Measurements from ENCODE around the gene ADAMTS17.
"Not testable (repeated sequence)": the region's sequence is repeated elsewhere in the genome, so short reads cannot be mapped to it uniquely, and the experiment has no call there.

The ADAMTS17 gene

DNA sequence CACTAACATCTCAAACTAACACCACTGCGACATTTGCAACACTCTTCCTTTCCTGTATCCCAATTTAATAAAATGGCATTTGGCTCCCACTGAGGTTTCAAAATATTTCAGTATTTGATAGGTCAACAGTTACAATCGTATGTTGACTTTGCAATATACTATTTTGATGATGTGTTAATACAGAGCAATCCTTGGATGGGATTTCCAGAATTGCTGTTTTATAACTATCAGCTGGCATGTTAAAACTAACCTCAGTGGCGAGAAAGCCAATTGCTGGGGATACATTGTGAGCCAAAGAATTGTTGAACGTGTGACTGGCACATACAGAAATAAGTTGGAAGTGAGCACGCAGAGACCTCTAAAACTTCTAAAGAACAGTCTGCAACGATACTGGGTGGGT, 382.4 kb downstream of the ADAMTS17 start:
- DNase-seq, result no peak

DNA sequence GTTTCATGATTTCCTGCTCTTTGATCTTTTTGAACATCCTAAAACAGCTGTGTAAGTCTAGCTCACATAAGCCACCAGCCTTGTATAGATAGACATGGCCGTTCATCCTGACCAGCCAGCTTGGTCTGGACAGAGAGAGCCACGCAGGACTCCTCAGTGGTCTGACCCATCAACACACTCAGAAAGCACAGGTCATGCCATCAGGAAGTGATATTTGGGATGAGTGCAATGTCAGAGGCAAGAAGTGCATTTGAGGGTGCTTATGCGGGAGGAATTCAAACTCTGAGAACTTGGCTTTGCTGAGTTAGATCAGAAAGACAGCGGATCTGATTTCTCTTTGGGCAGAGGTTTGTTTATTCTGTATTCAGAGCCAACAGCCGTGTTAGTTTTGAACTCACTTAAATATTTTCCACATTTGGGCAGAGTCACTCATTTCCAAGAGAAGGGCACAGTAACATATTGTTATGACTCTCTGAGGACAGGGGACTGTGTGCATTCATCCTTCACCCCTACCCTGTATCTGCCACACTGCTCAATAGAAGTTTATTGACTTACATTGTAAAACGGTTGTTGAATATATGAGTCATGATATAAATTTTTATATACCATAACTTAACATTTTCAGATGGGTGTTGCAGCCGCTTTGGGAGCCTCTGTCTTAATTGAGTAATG, 383.2 kb downstream of the ADAMTS17 start:
- no peak for DNase-seq

DNA sequence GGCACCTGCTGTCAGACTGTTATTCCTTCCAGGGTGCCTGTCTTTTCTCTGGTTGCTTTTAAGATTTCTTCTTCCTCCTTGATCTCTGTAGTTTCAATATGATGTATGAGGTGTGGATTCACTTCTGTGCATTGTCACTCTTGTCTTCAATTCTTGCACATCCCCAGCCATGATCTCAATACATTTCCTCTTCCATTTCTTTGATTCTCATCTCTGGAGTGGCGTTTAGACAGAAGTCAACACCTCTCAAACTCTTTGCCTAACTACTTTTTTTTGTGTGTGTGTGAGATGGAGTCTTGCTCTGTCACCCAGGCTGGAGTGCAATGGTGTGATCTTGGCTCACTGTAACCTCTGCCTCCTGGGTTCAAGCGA, 384.1 kb downstream of the ADAMTS17 start:
- no peak for DNase-seq

DNA sequence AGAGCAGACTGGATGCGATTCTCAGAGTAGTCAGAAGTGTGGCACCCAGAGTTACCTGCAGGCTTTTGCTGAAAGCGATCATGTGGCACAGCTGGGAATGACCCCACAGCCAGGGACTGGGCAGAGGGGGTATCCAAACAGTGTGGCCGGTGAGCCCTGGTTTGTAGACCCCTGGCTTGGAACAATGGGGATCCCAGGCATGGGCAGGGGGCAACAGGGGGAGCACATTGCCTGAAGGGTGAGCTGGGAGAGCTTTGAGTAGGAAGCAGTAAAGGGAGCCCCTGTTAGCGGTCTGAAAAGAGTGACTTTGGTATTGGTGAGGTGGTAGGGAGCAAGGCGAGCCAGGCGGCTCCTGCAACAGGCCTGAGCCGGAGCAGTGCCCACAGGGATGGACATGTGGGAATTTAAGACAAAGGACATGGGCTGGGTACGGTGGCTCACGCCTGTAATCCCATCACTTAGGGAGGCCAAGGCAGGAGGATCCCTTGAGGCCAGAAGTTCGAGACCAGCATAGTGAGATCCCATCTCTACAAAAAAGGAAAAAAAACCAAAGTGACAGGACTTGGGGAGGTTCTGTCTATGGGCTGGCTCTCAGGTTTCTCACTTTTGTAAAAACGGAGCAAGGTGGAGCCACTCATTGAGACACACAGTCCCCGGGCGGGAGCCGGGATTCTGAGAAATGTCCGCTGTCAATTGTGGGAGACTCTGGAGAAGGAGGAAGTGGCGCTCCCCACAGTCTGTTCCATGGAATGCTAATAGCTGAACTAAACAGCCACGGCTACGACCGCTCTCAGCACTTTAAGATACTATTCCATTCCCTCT, 384.7 kb downstream of the ADAMTS17 start:
- DNase-seq, result no peak

DNA sequence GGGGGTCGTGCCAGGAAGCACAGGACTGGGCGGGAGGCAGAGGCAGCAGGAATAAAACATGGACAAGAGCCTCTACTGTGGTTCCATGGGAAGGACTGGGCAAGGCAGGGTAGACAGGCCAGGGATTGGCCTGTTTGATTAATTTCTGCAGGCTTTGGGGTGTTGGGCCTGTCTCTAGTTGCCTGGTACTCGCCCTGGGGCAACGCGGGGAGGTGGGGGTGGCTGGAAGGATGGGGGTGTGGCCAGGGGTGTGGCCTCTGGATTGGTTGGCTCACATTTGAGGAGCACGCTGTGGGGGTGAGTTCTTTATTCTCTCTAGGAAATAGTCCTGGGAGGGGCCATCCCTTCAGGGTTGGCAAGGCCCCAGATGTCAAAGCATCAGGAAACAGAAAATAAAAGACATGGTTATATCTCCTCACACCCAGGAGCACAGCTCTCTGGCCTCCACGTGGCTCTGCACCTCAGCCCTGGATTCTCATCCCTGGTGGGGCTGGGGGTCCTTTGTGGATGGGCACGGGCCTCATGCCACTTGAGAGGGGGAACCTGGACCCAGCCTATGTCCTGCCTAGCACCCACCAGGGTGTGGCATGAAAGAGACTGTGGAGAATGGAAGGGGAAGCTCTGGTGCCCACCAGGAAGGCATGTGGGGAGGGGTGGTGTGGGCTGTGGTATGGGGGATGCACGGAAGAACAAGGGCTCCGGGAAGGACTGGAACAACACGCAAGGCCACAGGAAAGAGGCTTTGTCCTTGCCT, 385.6 kb downstream of the ADAMTS17 start:
- DNase-seq, result no peak

DNA sequence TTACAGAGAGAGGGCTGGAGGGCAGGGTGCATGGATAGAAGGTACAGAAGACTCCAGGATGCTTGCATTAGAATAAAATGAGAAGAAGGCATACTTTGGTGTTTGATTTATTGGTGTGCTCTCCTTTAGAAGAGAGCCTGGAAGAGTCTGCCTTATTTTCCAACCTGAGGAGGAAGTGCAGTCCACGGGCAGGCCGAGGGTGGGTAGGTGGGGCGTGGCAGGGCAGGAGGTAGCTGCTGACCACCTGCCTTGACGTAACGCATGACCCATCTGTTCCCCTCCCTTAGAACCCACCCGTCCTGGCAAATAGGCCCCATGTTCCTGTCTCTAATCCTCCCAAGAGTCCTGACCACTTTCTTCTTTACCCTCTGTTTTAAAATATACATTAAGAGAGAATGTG, 386.2 kb downstream of the ADAMTS17 start:
- no peak for DNase-seq

DNA sequence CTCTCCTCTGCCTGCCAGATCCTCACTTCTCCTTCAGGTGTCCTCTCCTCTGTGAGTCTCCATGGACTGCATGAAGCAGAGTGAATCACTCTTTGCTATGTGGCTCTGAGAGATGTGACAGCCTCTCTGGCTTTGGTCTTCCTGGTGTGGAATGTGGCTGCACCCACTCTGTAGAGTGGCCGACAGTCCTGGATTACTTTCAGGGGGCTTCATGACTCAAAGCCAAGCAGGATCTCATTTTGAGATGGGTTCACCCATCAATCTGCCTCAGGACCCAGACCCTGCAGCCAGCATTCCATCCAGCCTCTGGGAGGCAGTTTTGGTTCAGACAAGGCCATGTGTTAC, 386.6 kb downstream of the ADAMTS17 start:
- DNase-seq, result no peak

DNA sequence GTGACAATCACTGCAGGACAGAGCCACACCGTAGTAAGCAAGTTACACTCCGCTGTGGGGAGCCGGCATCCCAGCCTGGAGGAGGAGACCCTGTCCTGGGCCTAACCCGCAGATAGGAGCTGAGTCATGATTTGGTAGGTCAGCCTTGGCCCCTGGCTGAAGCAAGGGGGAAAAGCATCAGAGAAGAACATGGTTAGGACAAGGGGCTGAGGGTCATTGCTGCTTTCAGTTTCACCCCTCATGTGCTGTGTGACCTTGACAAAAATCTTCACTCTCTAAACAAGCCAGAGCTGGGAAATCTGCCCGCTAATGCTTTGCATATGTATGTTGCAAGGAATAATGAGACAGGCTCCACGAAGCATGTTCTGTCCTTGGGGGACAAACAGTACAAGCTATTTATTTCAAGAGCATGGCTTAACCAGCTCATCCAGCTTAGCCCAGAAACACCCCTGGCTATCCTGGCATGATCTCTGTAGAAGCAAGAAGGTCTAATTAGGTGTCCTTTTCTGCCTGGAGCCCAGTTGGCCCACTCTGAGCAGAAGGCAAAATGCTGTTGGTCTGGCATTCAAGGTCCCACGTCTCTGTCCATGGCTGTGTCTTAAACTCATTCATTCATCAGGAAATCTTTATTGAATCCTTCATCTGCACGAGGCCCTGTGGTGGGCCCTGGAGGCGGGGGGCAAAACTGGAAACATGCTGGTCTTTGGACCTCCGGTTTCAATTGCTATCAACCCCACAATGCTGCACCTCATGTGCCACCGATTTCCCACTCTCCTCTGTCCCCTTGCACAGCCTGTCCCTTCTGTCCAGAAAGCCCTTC, 387.2 kb downstream of the ADAMTS17 start:
- no peak for DNase-seq

DNA sequence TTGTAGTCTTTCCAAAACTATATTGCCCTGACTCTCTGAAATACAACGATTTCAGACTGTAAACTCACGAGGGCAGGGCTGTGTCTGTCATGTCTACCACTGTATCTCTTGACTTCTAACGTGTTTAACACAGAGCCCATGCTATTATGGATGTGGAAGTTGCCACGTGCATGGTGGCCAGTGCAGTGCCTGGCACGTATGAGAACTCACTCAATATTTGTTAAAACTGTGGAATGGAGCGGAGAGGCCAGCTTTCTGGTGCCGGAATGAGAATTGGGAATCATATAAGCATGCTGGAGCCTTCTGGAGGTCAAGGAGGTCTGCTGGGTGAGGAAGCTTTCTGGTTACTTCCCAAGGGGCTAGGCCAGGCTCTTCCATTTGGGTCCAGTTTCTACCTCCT, 387.9 kb downstream of the ADAMTS17 start:
- DNase-seq, result no peak

DNA sequence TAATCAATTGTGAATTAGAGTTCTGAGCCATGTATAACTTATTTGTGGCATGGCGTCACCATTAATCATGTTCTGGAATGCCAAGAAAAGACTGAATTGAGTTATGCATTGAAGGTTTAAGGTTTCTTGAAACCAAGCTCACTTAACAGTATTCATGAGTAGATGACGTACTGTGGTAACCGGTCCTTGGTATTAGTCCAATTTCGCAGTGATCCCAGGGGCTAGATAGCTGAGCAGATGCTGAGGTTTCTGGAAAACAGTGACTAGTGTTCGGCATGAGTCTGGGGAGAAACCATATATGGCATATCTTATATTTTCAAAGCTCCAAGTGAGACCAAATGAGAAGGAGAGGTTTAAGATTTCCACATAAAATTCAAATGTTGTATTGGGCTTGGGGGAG, 390.3 kb downstream of the ADAMTS17 start:
- no peak for DNase-seq

DNA sequence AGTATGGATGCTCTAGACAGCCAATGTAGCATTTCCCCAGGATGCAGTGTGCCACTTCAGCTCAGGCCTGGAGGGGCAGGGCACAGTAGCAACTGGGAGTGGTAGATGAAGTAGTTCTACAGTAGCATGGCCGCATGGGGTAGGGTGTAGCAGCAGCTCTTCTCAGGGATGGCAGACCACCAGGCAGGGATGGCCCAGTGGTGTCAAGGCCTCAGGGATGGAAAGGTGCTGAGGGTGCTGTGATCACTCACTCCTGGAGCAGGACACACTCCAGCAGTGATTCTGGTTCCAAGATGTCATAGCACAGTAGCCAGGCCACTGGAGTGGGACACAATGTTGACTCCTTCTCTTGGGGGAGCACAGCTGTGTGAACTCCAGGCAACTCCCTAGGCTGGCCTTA, 397.6 kb downstream of the ADAMTS17 start:
- DNase-seq, result no peak

DNA sequence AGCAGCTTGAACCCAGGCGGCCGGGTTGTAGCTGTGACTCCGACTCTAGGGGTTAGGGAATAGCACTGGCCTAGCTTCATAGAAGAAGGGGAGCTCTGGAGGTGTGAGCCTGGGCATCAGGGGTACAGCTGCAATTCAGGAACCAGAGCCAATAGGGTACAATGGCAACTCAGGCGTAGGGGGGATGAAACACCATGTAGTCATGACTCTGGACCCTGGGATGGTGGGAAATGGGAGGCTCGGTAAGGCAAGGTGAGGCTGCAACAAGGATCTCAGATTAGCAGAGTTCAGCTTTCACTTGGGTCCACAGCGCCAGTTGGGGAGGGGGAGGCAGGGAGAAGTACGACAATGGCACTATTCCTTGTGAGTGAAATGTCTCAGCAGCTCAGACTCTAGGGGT, 398.3 kb downstream of the ADAMTS17 start:
- no peak for DNase-seq

DNA sequence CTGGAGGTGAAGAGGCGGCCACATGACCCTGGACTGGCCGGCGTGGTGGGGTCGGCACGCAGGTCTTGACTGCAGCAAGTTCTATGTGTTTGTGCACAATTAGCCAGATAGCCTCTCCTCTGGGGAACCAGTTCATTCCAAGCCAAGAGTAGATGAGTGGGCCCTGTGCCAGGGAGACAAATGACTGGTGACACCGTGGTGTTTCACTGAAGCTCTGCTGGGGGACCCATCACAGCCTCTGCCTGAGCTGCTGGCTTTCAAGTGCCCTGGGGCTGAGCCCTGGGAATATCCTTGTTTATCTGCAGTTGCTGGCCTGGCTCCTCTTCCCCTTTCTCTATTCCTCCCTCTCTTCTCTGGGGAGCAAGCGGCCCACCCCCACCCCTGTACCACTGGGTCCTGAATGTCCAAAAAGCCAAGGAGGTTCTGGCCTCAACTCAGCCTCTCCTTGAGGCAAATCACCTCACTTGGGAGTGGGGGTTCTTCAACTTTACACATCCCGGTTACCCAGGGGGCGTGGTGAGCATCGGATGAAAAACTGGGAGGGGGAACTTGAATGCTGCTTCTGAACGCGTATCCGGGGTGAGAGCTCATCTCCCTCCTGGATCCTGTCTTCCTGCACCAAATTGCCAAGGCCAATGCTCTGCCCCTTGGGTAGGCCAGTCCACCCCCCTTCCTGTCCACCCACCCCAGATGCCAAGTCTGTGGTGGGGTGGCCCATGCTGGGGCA, 408.9 kb downstream of the ADAMTS17 start:
- no peak for DNase-seq

DNA sequence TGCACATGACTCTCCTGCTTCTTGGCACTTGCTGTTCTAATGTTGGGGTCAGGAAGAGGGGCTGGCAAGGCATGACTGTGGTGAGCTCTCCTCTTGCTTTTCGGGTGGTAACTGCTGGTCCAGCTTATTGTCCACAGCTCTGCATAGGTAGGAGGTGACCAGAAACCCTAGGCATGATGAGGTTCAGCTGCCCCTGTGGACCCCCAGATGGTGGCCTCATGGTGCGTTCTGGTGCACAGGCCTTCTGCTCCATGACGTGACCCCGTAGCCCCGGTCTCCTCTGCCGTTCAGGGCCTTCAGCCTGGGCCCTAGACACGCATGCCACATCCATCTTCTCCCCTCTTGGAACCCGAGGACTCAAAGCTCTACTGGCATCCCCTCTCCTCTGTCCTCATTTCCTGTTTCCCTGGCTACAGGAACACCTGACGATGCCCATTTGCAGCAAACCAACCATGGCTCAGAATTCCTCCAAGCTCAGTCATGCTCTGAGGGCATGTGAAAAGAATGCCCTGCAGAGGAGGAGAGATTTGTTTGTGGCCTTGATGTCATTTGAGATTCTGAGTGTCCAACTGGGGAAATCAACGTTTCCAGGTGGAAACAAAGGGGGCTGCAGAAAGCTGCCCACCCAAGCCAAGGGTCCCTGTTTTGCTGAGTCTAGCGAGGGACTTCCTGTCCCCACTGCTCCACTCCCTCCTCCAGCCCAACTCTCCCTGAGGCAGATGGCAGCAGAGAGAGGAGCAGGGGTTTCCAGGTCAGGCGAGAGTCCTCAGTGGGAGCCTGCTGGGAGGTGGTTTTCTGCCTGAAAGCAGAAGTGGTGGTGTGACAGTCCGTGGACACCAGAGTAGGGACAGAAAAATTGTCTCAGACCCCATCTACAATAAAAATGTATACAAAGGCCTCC, 409.8 kb downstream of the ADAMTS17 start:
- DNase-seq, result no peak

DNA sequence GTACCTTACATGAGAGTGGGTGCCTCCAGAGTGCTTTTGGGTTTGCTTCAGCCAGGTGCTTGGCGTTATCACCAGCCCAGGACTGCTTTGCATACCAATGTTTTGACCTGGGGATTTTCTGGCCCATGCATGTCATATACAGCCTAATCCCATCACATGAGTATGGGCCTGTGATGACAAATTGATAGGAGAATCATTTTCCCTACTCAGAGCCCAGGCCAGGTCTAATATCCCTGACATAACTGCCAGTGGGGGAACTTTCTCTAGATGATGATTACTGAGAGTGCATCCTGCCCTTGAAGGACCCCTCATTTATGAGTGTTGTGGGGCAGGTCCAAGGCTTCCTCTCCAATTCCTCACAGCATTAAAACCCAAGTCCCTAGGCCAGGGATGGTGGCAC, 411.1 kb downstream of the ADAMTS17 start:
- DNase-seq, result no peak

DNA sequence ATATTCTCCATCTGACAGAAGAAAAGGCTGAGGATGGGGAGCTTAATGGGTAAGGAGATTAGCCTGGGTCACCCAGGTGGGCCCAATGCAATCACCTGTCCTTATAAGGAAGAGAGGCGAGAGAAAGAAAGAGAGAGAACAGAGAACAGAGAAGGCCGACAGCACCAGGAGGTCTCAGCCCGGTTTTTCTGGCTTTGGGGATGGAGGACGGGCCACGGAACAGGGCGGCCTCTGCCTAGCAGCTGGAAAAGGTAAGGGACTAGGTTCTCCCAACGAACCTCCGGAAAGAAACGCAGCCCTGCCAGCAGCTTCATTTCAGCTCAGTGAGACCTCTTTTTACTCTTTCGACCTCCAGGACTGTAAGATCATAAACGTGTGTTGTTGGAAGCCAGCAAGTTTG, 412.5 kb downstream of the ADAMTS17 start:
- no peak for DNase-seq

DNA sequence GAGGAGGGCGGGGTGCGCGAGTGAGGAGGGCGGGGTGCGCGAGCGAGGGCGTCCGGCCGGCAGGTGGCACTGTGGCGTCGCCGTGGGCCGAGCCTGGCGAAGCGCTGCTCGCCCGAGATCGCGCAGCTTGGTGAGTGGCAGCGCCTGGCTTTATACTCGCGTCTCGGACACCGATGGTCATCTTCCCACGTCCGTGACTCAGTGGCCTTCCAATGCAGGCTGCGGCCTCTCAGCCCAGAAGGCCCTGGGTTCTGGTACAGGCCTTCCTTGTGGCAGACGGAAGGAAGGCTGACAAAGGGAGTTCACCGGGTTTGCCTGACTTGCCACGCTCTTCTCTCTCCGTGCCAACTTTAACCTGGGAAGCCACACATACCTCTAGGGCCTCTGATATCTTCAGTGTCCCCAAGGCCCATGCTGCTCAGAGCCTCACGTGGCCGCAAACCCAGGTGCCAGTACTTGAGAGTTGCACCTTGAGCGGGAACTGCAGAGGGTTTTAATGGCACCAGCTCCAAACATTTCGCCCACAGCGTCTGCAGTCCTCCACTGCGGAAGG, 413.3 kb downstream of the ADAMTS17 start:
- peak; percentile 92 for DNase-seq

DNA sequence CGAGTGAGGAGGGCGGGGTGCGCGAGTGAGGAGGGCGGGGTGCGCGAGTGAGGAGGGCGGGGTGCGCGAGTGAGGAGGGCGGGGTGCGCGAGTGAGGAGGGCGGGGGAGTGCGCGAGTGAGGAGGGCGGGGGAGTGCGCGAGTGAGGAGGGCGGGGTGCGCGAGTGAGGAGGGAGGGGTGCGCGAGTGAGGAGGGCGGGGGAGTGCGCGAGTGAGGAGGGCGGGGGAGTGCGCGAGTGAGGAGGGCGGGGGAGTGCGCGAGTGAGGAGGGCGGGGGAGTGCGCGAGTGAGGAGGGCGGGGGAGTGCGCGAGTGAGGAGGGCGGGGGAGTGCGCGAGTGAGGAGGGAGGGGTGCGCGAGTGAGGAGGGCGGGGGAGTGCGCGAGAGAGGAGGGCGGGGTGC, 415.2 kb downstream of the ADAMTS17 start:
- DNase-seq, result not testable (repeated sequence)

DNA sequence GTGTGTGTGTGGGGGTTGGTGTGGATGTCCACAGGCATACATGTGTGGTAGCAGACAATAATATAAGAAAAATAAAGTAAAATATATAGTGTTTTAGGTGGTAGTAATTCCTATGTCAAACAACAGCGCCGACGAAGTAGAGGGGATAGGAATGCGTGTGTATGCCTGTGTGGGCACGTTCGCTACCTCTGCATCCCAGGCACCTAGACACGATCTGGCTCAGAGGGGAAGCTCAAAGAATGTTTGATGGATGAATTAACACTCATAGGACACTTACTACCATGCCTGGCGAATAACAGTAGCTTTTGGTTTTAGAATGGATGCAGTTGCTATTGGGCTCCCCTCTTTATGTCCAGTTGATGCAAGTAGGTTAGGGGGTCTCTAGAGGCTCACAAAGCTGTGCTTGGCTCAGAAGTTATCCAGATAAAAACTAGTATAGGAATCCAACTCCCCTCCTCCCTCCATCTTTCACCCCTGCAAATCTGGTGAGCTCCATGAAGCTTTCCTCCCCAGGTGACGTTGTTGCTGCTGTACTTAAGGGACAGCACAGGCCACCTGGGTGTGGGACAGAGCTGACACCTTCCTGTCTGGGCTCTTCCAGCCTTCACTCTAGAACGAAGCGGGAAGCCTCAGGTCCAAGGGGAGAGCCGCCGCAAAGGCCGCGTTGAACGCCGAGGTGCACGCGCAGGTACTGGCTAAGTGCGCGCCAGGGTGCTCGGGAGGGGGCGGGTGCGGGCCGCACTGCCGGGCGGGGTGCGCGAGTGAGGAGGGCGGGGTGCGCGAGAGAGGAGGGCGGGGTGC, 415.9 kb downstream of the ADAMTS17 start:
- DNase-seq, result peak; percentile 63

DNA sequence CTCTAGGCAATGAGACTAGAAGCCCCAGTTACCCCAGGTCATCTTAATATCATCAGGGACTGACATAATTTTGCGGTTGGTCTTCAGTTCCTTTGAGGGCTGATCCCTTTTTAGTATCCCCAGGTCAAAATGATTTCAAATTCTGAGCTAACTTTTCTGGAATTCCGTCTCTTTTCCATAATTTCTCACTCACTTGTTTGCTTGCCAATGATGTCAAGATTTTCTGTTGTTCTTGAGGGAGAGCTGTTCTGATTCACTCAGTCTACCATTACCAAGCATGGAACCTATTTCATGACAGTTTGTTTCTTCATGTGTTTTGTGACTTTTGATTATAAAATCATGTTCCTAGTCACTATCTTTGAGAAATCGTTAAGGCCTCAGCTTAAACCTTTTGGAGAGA, 418.1 kb downstream of the ADAMTS17 start:
- DNase-seq, result no peak

Measured in activated CD4-positive, CD25-positive, alpha-beta regulatory T cell treated with anti-CD3 and anti-CD28 coated beads, Interleukin-2, amount 50 U/mL, for 72 hours (primary cell).